Measurements from ENCODE around the gene ALG12.

The ALG12 gene

DNA sequence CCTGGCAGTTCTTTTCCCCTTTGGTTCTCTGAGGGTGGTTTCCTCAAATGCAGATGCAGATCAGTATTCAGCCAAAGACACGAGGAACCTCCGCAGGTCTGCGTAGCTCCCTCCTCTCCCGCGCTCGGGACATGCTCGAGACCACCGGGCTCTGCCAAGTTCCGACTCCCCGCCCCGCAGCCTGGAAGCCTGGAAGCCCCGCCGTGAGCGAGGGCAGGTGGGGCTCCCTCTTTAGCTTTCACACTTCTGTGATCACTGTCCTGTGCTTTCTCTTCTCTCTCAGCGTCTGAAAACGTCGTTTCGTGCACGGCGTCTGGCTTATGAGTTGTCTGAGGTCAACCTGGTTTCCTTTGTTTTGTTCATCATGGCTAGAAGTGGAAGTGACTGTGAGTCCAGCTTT, 38.0 kb downstream of the ALG12 start:
- TF ChIP-seq, protein P1, sequence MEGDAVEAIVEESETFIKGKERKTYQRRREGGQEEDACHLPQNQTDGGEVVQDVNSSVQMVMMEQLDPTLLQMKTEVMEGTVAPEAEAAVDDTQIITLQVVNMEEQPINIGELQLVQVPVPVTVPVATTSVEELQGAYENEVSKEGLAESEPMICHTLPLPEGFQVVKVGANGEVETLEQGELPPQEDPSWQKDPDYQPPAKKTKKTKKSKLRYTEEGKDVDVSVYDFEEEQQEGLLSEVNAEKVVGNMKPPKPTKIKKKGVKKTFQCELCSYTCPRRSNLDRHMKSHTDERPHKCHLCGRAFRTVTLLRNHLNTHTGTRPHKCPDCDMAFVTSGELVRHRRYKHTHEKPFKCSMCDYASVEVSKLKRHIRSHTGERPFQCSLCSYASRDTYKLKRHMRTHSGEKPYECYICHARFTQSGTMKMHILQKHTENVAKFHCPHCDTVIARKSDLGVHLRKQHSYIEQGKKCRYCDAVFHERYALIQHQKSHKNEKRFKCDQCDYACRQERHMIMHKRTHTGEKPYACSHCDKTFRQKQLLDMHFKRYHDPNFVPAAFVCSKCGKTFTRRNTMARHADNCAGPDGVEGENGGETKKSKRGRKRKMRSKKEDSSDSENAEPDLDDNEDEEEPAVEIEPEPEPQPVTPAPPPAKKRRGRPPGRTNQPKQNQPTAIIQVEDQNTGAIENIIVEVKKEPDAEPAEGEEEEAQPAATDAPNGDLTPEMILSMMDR (IDR thresholded peaks at IDR 0.05; ENCODE audit: insufficient read depth, low read depth, low read length, missing control alignments) = no peak
- DNase-seq (ENCODE audit: low read depth) = peak; percentile 78
- H3K4me3 ChIP-seq (ENCODE audit: low read depth, low read length) = peak overlapping the region; percentile 28

DNA sequence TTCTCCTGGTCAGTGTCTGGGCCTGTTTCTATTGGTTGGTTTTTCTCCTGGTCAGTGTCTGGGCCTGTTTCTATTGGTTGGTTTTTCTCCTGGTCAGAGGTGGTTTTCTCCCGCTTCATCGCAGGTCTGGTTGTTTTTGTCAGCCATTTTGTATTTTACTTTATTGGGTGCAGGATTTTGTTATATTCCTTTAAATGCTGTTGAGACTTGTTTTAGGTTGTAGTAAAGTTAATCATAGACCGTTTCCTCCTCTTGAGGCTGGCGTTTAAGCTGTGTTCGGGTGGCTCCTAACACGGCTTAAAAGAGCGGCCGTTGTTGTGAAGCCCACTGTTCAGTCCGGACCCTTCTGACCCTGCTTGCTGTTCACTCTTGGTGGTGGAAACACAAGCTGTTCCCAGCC, 38.4 kb downstream of the ALG12 start:
- peak overlapping the region; percentile 28; the same call in 1 of the 2 replicates for H3K4me3 ChIP-seq (ENCODE audit: low read depth, low read length)
- DNase-seq (ENCODE audit: low read depth) = no peak
- TF ChIP-seq, protein P1 (IDR thresholded peaks at IDR 0.05; ENCODE audit: insufficient read depth, low read depth, low read length, missing control alignments) = no peak

DNA sequence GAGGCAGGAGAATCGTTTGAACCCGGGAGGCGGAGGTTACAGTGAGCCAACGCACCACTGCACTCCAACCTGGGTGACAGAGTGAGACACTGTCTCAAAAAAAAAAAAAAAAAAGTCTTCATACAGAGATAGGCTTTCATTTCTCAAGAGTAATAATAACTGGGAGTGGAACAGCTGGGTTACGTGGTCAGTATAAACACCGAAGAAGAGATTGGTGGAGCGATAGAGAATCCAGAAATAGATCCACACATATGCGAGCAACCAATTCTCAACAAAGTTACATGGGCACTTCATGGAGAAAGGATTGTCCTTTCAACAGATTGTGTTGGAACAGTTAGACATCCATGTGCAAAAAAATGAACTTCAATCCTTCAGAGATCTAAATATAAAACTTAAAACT, 40.0 kb downstream of the ALG12 start:
- no peak for DNase-seq (ENCODE audit: low read depth)
- no peak overlapping the region for H3K4me3 ChIP-seq (ENCODE audit: low read depth, low read length)
- TF ChIP-seq, protein P1 (IDR thresholded peaks at IDR 0.05; ENCODE audit: insufficient read depth, low read depth, low read length, missing control alignments) = no peak

DNA sequence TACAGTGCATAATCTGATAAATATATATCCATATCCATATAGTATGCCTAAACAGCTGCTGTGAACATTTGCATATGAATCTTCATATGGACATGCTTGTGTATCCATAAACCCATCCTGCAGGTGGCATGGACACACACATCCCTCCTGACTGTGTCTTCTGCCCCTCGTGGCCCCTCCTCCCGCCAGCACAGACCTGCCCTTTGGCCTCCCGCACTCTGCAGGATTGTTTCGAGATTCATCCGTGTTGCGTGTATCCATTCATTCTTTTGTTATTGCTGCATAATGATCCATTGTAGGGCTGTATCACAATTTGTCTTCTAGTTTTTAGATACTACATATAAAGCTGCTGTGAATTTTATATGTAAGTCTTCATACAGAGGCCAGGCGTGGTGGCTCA, 40.6 kb downstream of the ALG12 start:
- H3K4me3 ChIP-seq (ENCODE audit: low read depth, low read length) = no peak overlapping the region
- DNase-seq (ENCODE audit: low read depth) = no peak
- TF ChIP-seq, protein P1 (IDR thresholded peaks at IDR 0.05; ENCODE audit: insufficient read depth, low read depth, low read length, missing control alignments) = no peak

DNA sequence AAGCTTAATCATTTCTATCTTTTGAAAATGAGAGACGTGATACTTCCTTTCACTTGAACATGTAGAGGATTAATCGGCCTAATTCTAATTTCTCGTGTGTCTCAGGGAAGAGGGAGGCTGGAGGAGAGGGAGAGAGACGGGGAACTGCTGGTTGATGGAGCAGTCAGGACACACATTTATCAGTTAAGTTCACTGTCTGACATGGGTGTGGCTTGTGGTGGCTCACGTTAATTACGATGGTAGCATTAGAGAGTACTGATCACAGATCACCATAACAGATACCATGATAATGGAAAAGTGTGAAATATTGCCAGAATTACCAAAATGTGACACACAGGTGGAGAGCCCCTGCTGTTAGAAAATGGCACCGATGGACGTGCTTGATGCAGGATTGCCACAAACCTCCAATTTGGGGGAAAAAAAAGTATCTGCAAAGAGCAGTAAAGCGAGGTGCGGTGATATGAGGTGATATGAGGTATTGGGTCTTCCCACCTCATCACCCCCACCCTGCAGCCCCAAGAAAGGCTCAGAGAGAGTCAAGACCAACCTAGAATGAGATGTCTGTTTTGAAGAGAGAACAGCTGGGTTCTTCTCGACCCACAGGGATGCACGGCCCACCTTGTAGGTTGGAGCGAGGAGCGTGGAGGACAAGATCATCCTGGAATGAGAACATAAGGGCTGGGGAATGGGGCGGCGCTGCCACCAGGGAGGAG, 44.9 kb downstream of the ALG12 start:
- no peak overlapping the region for H3K4me3 ChIP-seq (ENCODE audit: low read depth, low read length)
- TF ChIP-seq, protein P1 (IDR thresholded peaks at IDR 0.05; ENCODE audit: insufficient read depth, low read depth, low read length, missing control alignments) = no peak
- DNase-seq (ENCODE audit: low read depth) = no peak

DNA sequence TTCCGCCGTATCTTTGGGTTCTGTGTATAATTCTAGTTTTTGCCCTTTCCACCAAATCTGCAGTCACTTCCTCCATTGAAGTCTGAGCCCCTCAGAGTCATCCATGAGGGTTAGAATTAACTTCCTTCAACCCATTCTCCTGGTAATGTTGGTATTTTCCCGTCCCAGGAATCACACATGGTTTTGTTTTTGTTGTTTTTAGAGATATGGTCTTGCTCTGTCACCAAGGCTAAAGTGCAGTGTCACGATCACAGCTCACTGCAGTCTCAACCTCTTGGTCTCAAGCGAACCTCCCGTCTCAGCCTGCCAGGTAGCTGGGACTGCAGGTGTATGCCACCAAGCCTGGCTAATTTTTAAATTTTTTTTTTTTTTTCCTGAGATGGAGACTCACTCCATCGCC, 45.9 kb downstream of the ALG12 start:
- H3K4me3 ChIP-seq (ENCODE audit: low read depth, low read length) = no peak overlapping the region
- no peak for DNase-seq (ENCODE audit: low read depth)
- TF ChIP-seq, protein P1 (IDR thresholded peaks at IDR 0.05; ENCODE audit: insufficient read depth, low read depth, low read length, missing control alignments) = no peak

DNA sequence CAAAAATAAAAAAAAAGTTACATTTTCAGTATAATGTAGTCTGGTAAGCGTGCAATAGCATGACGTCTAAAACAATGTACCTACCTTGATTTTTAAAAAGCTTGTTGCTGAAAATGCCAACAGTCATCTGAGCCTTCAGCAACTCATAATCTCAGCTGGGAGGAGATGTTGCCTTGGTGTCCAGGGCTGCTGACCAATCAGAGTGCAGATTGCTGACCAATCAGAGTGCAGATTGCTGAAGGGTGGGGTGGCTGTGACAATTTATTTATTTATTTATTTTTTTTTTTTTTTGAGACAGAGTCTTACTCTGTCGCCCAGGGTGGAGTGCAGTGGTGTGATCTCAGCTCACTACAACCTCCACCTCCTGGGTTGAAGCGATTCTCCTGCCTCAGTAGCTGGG, 46.8 kb downstream of the ALG12 start:
- TF ChIP-seq, protein P1 (IDR thresholded peaks at IDR 0.05; ENCODE audit: insufficient read depth, low read depth, low read length, missing control alignments) = no peak
- no peak for DNase-seq (ENCODE audit: low read depth)
- H3K4me3 ChIP-seq (ENCODE audit: low read depth, low read length) = no peak overlapping the region
